Activated CD8-positive, alpha-beta T cell treated with anti-CD3 and anti-CD28 coated beads for 36 hours (primary cell): Measurements from ENCODE around the gene CDC42EP1. TPM values are rescaled to one million over a fixed set of nuclear protein-coding genes. Genes with fewer than 3 reads are reported as not detected.

Experiments used
- ATAC-seq: fragments of 200-7000 bp; cut with Tn5 transposase; one replicate; pipeline ENCODE4 v1.10.0; 2021; ENCODE audit warnings: mild to moderate bottlenecking, moderate library complexity
- CTCF ChIA-PET: fragments of 350-600 bp; sonication (Branson Sonifier 250); formaldehyde crosslinking; loops from one replicate; lab custom pipeline; 2021; ENCODE audit warnings: antibody characterized with exemption; lab: Charles Lee
- POLR2A ChIA-PET: fragments of 350-600 bp; sonication (Branson Sonifier 250); formaldehyde crosslinking; loops from one replicate; lab custom pipeline; 2021; ENCODE audit warnings: antibody characterized with exemption; lab: Charles Lee
- DNase-seq: peaks from one replicate; pipeline ENCODE4 v3.0.0-alpha.2; 2020
- H3K27ac Mint-ChIP-seq: one replicate; pipeline ENCODE4 v1.8.0; 2021; ENCODE audit warnings: mild to moderate bottlenecking, mixed read lengths
- H3K27me3 Mint-ChIP-seq: one replicate; pipeline ENCODE4 v1.8.0; 2021; ENCODE audit warnings: mixed read lengths
- H3K36me3 Mint-ChIP-seq: one replicate; pipeline ENCODE4 v1.8.0; 2021; ENCODE audit warnings: low read depth, mixed read lengths
- H3K4me1 Mint-ChIP-seq: one replicate; pipeline ENCODE4 v1.8.0; 2021; ENCODE audit warnings: low read depth, mixed read lengths
- H3K4me3 Mint-ChIP-seq: one replicate; pipeline ENCODE4 v1.8.0; 2021; ENCODE audit warnings: mild to moderate bottlenecking, moderate library complexity, mixed read lengths
- H3K9me3 Mint-ChIP-seq: one replicate; pipeline ENCODE4 v1.8.0; 2021; ENCODE audit warnings: mixed read lengths
- CTCF ChIP-seq: fragments of 200-600 bp; IDR thresholded peaks from one replicate; pipeline ENCODE4 v1.8.0; 2022; ENCODE audit warnings: antibody characterized with exemption, mild to moderate bottlenecking
- intact Hi-C: fragments of 100-400 bp; cut with micrococcal nuclease; formaldehyde crosslinking; loops from one replicate; pipeline ENCODE4 v1.10.0; 2022
- total RNA-seq, 2 experiments: library from RNA; stranded (reverse); gene quantifications; one replicate each; pipeline ENCODE4 v1.2.3, GENCODE V29; 2021

Gene CDC42EP1
- under 1 TPM; 0.59 to 0.72 TPM for total RNA-seq

- ChIA-PET CTCF (interaction anchor here (15.7 kb wide), 1 partner anchor 16 kb away, joined by 501 read pairs; no protein-coding TSS in a partner anchor), POLR2A (no interaction called here)
- Mint-ChIP-seq H3K27ac (no peak within 1 kb of the TSS), H3K27me3 (peaks cover 52% of the 10 kb centered on the region), H3K36me3 (no peaks in the 10 kb centered on the region), H3K4me3 (peak within 1 kb of the TSS; percentile 50), H3K4me1 (peaks cover 20% of the 10 kb centered on the region), H3K9me3 (no peaks in the 10 kb centered on the region)
- TF ChIP-seq CTCF: no peak
- ATAC-seq (peak; percentile 11), DNase-seq (no peak)
- intact Hi-C loops: loop anchor here (10.0 kb wide), 1 partner anchor 245 kb away; no protein-coding TSS in a partner anchor
Measured at GRCh38 chr22:37559901-37560607, at the start of gene CDC42EP1. TSS of gene CDC42EP1 (plus strand) at chr22:37560480. CDS start at chr22:37566350, 5,870 bp downstream.

GRCh38 chr22:37511395-37512104 lies 48.7 kb upstream of the CDC42EP1 start:
- POLR2A ChIA-PET: no interaction called here
- DNase-seq (no peak), ATAC-seq (no peak)
- Mint-ChIP-seq H3K27ac (no peak overlapping the region), H3K4me1 (no peaks in the 10 kb centered on the region), H3K27me3 (no peaks in the 10 kb centered on the region), H3K36me3 (no peaks in the 10 kb centered on the region), H3K4me3 (no peak overlapping the region), H3K9me3 (no peaks in the 10 kb centered on the region)
- TF ChIP-seq CTCF: no peak
- intact Hi-C loops: no loop called here
- CTCF ChIA-PET: interaction anchor here (1.3 kb wide), 1 partner anchor 56 kb away, joined by 5 read pairs; no protein-coding TSS in a partner anchor

- Mint-ChIP-seq H3K36me3 (no peaks in the 10 kb centered on the region), H3K4me1 (no peaks in the 10 kb centered on the region), H3K27ac (no peak overlapping the region), H3K9me3 (no peaks in the 10 kb centered on the region), H3K4me3 (no peak overlapping the region), H3K27me3 (peaks cover 9% of the 10 kb centered on the region)
- DNase-seq (no peak), ATAC-seq (no peak)
- ChIA-PET CTCF (no interaction called here), POLR2A (no interaction called here)
- no peak for TF ChIP-seq CTCF
- intact Hi-C loops: no loop called here
Measured at GRCh38 chr22:37514526-37515051, 45.7 kb upstream of the CDC42EP1 start.

GRCh38 chr22:37515901-37516300 lies 44.4 kb upstream of the CDC42EP1 start:
- Mint-ChIP-seq H3K27me3 (peaks cover 17% of the 10 kb centered on the region), H3K36me3 (no peaks in the 10 kb centered on the region), H3K4me3 (no peak overlapping the region), H3K9me3 (no peaks in the 10 kb centered on the region), H3K4me1 (peaks cover 2% of the 10 kb centered on the region), H3K27ac (no peak overlapping the region)
- no peak for DNase-seq
- intact Hi-C loops: no loop called here
- POLR2A ChIA-PET: no interaction called here
- TF ChIP-seq CTCF: no peak
- CTCF ChIA-PET: interaction anchor here (1.2 kb wide), 1 partner anchor 23 kb away, joined by 7 read pairs; no protein-coding TSS in a partner anchor
- no peak for ATAC-seq
